RWPE1 (cell line): ENCODE data around the gene ARFGEF3.

Source experiments
- CTCF ChIA-PET: fragments of 350-600 bp; sonication (Branson Sonifier 250); formaldehyde crosslinking; extraction: SDS; loops from one replicate; lab custom pipeline; 2021; lab: Yijun Ruan, JAX
- POLR2A ChIA-PET: fragments of 400-600 bp; formaldehyde crosslinking; extraction: SDS; loops from one replicate; lab custom pipeline; 2020; ENCODE audit warnings: antibody characterized with exemption; ENCODE audit not compliant: low non-redundant PET; lab: Yijun Ruan, JAX
- DNase-seq: peaks from one replicate; pipeline ENCODE4 v3.0.0; 2012; ENCODE audit warnings: low spot score
- H3K27ac ChIP-seq: fragments of 450-650 bp; 2 replicates; pipeline ENCODE4 v1.5.1; 2017
- CTCF ChIP-seq: fragments of 450-650 bp; conservative IDR thresholded peaks from 2 replicates; pipeline ENCODE4 v1.5.1; 2017; ENCODE audit warnings: low read depth, mild to moderate bottlenecking

ARFGEF3 gene

GRCh38 chr6:138321934-138322333, 160.2 kb downstream of the ARFGEF3 start:
- CTCF ChIA-PET = no interaction called here
- POLR2A ChIA-PET = no interaction called here
- H3K27ac ChIP-seq = no peak overlapping the region
- DNase-seq = no peak
- TF ChIP-seq CTCF = no peak

- TF ChIP-seq CTCF = no peak
- no peak overlapping the region for H3K27ac ChIP-seq
Observed at GRCh38 chr6:138323821-138324220, 162.1 kb downstream of the ARFGEF3 start.

GRCh38 chr6:138328210-138328609, 166.5 kb downstream of the ARFGEF3 start:
- no peak for DNase-seq
- TF ChIP-seq CTCF = no peak
- POLR2A ChIA-PET = no interaction called here
- H3K27ac ChIP-seq = no peak overlapping the region
- CTCF ChIA-PET = no interaction called here

More at GRCh38 chr6:138323821-138324220, 162.1 kb downstream of the ARFGEF3 start:
- no peak for DNase-seq
- CTCF ChIA-PET = no interaction called here
- POLR2A ChIA-PET = no interaction called here

- ChIA-PET POLR2A (no interaction called here), CTCF (interaction anchor here (0.6 kb wide), 1 partner anchor 163 kb away, joined by 3 read pairs; no protein-coding TSS in a partner anchor)
- no peak for DNase-seq
- no peak for TF ChIP-seq CTCF
- no peak overlapping the region for H3K27ac ChIP-seq
Observed at GRCh38 chr6:138330763-138331162, 169.0 kb downstream of the ARFGEF3 start.

- no peak for TF ChIP-seq CTCF
- ChIA-PET POLR2A (no interaction called here), CTCF (no interaction called here)
- no peak overlapping the region for H3K27ac ChIP-seq
- no peak for DNase-seq
Observed at GRCh38 chr6:138331444-138331843, 169.7 kb downstream of the ARFGEF3 start.

- ChIA-PET CTCF (no interaction called here), POLR2A (no interaction called here)
- no peak overlapping the region for H3K27ac ChIP-seq
Observed at GRCh38 chr6:138331984-138332383, 170.2 kb downstream of the ARFGEF3 start.

More at GRCh38 chr6:138331984-138332383, 170.2 kb downstream of the ARFGEF3 start:
- no peak for TF ChIP-seq CTCF
- DNase-seq = no peak
